ENCODE results near the gene SYCP2.
A peak's percentile ranks its signal among the peaks of the same experiment; 100 is the strongest.

Gene SYCP2

GRCh38 chr20:59839400-59839799, 94.0 kb downstream of the SYCP2 start:
- DNase-seq = no peak

DNA sequence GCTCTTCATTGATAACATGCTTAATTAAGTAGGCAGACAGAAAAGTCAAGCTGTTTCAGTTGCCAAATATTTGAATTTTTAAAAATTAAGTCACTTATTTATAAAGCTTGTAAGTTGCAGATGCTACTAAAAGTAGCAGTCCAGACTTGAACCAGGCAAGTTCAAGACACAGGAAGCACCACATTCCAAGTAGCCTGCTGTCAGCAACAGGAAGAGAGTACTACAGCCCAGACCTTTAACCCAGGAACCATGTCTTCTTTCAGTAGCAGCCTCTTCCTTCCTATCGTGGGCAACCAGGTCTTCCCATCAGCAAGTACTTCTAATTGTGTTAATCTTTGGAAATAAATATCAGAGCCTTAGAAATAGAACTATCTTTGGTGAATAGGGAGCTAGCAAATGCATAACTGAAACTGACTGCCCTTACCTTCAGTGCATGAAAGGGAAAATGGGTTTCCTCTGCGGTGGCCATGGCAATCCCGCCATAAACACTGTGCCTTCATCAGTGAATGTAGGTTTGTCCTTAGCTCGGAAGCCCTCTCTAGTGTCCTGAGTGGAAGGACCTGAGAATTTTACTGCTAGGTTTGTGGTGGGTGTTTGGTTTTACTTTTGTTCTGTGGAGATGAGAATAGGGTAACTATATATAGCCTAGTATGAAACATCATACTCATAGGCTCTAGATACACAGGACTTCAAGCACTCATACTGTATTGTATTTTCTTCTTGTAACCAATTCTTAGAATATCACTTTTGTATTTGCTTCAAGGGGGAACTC, 95.6 kb downstream of the SYCP2 start:
- no peak for DNase-seq

- DNase-seq = no peak
Observed at GRCh38 chr20:59836767-59837166, 96.7 kb downstream of the SYCP2 start.

GRCh38 chr20:59835448-59836395, 97.7 kb downstream of the SYCP2 start:
- peak in 32 of 58 donors; percentile 24 to 77 (median 46) for DNase-seq

GRCh38 chr20:59835057-59835447, 98.4 kb downstream of the SYCP2 start:
- no peak for DNase-seq

DNA sequence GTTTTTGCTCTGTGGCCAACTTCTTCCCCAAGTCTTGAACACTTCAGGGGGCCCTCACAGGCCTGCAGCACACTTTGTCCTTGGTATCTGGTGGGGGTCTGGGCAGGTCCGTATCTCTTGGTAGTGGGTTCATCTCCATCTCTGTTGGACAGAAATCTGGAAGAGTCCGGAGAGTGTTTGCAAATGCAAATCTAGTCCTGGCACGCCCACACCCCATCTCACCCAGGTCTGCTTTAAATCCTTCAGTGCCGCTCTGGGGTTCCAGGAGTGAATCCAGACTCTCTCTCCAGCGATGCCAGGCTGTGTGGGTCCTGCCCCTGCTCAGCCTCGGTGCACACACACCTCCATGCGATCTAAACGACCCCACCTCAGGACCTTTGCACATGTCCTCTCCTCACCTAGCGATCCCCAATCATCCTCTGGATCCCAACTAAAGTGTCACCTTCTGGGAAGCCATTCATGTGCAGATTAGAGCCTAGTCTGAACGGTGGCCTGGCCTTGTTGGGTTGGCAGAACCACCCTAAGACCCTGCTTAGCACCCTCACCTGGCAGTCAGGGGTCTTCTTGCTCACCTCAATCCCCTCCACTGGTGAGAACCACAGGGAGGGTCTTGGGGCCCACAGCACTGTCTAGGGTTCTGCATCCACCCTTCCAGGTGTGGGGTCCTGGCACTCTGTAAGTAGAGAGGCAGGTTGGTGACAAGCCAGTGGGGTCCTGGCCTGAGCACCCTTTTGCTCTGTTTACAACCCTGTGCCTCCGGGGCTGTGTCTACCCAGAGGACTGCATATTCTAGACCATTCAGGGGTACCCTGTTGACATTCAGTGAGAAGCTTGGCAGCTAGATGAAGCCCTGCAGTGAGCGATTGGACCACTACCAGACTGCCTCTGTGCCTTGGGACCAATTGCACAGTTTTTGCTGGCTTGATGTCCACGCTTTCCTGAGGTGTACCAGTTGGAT, 100.8 kb downstream of the SYCP2 start:
- peak in 2 of 58 donors; percentile 32 to 51 for DNase-seq

- DNase-seq = no peak
Observed at GRCh38 chr20:59831916-59832270, 101.5 kb downstream of the SYCP2 start.

- peak in 3 of 58 donors; percentile 30 to 37 (median 32) for DNase-seq
Observed at GRCh38 chr20:59831024-59831915, 102.2 kb downstream of the SYCP2 start.

DNA sequence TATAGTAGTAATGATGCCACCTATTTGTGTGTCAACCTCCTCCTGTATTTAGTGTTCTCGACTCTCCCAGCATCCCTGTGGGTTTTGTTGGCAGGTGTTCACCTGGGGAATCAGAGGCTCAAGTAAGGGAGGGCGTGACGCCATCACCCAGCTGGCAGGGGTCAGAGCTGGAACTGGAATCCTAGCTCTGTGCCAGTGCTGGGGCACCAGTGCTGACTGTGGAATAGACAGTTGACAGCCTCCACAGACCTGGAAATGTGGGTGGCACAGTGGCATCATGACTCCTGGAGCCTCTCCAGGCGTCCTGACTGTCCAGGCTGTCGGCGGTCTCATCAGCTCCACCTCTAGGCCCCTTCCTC, 102.8 kb downstream of the SYCP2 start:
- no peak for DNase-seq

GRCh38 chr20:59829786-59830664, 103.4 kb downstream of the SYCP2 start:
- no peak for DNase-seq

DNA sequence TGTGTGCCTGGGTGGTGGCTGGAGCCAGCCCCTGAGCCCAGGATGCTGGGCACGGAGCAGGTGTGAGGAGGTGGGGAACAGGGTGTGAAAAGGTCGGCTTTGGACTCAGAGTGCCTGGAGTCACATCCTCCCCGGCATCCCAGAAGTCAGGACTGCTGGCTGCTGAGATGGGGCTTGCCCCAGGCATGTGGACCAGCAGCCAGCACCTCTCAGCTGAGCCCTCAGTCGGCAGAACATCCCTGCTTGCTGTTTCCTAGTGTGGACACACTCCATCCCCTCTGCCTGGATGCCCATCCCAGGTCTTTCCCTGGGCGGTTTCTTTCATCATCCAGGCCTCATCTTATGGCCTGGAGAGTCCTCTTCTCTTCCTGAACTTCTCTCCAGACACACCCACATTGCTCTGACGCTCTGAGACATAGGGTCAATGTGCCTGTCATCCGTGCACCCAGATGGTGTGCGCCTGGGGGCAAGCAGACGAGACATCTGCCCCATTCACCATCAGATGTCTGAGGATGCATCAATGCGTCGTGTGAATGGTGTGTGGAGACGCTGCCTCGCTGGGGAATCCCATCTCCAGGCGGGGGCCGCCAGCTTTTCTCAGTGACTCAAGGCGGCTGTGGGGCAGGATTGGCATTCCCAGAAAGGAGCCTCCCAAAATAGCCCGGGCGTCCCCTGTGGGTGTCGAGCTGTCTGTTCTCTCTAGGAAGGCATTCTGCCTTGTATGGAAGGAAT, 104.2 kb downstream of the SYCP2 start:
- peak in 27 of 58 donors; percentile 27 to 79 (median 59) for DNase-seq

DNA sequence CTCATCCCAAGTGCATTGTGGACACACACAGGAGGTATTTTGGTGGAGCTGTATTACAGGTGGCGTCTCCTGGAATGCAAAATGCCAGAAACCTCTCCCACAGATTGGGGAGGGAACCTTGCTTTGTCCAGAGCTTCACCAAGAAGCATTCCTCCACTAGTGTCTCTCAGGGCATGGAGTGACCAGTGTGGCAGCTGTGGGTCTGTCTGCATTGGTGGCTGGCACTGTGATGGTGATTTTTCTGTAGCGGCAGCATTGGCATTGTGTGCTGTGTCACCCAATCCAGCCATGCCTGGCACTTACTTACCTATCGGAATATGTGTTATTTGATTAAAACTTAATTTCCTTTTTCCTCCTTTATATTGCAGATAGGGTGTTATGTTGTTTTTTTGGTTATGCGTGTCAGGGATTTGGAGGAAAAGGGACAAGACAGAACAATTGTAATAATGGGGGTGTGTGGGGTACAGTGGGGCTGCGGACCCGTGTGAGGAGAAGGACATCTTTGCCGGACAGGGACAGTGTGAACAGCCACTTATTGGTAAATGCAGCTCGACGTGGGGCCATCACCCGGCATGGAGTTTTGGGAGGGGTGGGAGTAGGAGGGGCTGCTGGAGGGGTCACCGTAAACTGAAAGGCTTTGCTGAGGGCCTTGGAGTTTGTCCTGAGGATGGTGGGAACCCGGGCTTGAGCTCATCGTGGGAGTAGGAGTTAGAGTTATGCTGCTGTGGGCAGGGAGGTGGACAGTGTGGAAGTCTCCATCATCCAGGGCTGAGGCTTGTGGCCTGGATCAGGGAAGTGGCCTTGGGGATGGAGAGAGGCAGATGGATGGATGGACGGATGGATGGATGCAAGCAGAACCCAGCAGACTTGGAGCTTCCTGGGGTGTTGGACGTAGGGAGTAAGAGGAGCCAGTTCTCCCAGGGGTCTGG, 105.0 kb downstream of the SYCP2 start:
- no peak for DNase-seq

DNA sequence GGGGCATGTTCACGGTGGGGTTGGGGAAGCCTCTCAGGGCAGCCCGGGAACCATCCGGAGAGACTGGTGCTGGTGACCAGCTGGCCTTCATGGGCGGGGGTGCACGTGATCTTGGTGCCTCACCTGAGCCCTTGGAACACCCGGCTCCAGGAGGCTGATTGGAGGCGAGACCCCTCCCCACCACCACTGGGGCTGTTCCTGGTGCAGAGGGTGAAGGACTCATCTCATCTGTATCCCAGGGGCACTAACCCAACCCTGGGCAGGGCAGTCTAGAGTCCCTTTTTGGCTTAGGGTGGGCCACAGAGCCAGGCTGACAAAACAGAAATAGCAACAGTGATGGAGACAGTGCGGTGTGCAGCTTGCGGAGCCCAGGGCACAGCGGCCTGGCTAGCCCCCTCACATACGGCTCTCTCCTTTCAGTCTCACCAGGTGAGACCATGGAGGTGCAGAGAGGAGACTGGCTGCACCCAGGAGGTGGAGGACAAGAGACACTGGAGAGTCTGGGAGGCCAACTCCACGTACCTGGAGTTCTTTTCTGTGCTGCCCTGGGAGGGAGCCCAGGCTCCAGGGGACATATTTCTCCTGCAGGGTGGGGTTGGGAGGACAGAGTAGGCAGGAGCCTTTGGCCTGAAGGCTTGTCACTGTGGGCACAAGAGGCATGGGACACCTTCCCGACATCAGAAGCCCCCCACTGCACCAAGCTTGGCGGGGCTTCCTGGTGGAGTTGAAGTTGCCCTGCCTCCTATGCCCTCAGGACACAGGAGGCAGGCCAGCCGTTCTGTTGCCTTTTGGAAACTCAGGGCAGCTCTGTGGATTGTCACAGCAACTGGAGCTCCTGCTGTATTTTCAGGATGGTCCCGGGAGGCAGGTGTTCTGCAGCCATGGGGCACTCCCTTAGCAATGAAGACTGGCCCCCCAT, 106.0 kb downstream of the SYCP2 start:
- DNase-seq = no peak

- DNase-seq = no peak
Observed at GRCh38 chr20:59825944-59826759, 107.3 kb downstream of the SYCP2 start.

DNA sequence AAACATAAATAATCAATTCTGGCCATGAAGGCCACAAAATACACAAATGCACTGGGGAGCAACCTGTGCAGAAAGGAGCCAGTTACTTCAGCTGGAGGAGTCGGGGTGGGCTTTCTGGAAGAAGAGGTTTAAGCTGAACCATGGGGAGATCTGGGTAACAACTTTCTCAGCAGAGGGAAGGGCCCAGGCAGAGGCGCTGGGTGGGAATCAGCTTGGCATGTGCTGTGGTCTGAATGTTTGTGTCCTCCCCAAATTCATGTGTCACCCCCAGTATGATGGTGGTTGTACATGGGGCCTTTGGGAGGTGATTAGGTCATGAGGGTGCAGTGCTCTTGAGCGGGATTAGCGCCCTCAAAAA, 107.9 kb downstream of the SYCP2 start:
- no peak for DNase-seq
